H1 (cell line): ENCODE measurements around the gene MARCHF9.

Experiments
- ASH2L ChIP-seq: fragments of 200-600, 300-600 bp; sonication (generic); IDR thresholded peaks from one replicate; pipeline ENCODE4 v1.7.1; 2017; ENCODE audit warnings: low read length
- CTCF ChIP-seq, 3 experiments: IDR thresholded peaks; 1 replicate in 2 of 3; 2 replicates in 1 of 3; pipeline versions ENCODE4 v1.5.1 to v1.6.1; 2011; ENCODE audit warnings: low read length in 3 of 3, mild to moderate bottlenecking in 3 of 3, inconsistent platforms in 2 of 3, low read depth in 1 of 3, moderate library complexity in 1 of 3; ENCODE audit not compliant: insufficient read depth in 1 of 3; ENCODE audit errors: control extremely low read depth in 1 of 3
- HDAC2 ChIP-seq, 2 experiments: fragments of 300-600 bp in 1 of 2; sonication (generic) in 1 of 2; IDR thresholded peaks; 2 replicates each; pipeline ENCODE4 v1.6.1; 2011 to 2012; ENCODE audit warnings: low read depth in 2 of 2, low read length in 2 of 2, mild to moderate bottlenecking in 2 of 2, moderate library complexity in 2 of 2, borderline replicate concordance in 1 of 2, inconsistent platforms in 1 of 2
- JUND ChIP-seq: IDR thresholded peaks from 2 replicates; pipeline ENCODE4 v1.6.1; 2011; ENCODE audit warnings: mild to moderate bottlenecking, improper control_type of control experiment, low read length
- KDM1A ChIP-seq: fragments of 200-600, 300-600 bp; sonication (generic); IDR thresholded peaks from 2 replicates; pipeline ENCODE4 v1.7.1; 2016; ENCODE audit warnings: mild to moderate bottlenecking, low read length, borderline replicate concordance
- POLR2A ChIP-seq, 2 experiments: IDR thresholded peaks; 1 replicate in 1 of 2; 2 replicates in 1 of 2; pipeline ENCODE4 v1.6.1; 2011; ENCODE audit warnings: low read depth in 2 of 2, low read length in 2 of 2, mild to moderate bottlenecking in 2 of 2; ENCODE audit errors: control extremely low read depth in 1 of 2
- POLR2AphosphoS5 ChIP-seq: IDR thresholded peaks from 2 replicates; pipeline ENCODE4 v1.6.1; 2011; ENCODE audit warnings: low read depth, low read length
- SUZ12 ChIP-seq: fragments of 200-600 bp; sonication (generic); IDR thresholded peaks from 2 replicates; pipeline ENCODE4 v1.6.1; 2012; ENCODE audit warnings: mild to moderate bottlenecking, inconsistent platforms, low read length, moderate library complexity, mixed read lengths

DNA sequence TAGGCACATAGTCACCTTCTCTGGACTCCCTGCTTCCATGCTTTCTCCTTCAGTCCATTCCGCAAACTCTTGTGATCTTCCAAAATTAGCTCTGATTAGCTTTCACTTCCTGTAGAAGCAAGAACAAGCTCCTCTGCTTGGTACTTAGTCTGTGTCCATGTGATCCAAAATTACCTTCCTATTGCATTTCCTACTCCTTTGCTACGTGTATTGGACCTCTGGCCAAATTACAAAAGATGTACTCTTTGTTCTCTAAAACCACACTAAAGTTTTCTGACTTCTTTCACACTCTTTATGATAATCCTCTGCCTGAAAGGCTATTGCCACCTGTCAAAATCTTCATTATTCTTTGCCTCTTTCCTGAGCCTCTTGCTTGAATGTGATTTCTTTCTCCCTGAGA lies 26.9 kb downstream of the MARCHF9 start:
- no peak for TF ChIP-seq SUZ12
- no peak for TF ChIP-seq CTCF (IDR thresholded peaks at IDR 0.05; ENCODE audit: control extremely low read depth in 1 of 3, insufficient read depth in 1 of 3, low read depth in 1 of 3, low read length in 3 of 3)
- TF ChIP-seq HDAC2 (IDR thresholded peaks at IDR 0.05; ENCODE audit: borderline replicate concordance in 1 of 2, low read depth in 2 of 2, low read length in 2 of 2): no peak
- no peak for TF ChIP-seq ASH2L
- no peak for TF ChIP-seq KDM1A
- TF ChIP-seq POLR2A (IDR thresholded peaks at IDR 0.05; ENCODE audit: control extremely low read depth in 1 of 2, low read depth in 2 of 2, low read length in 2 of 2): no peak
- TF ChIP-seq POLR2AphosphoS5: no peak
- no peak for TF ChIP-seq JUND
